K562 (cell line): Measurements from ENCODE around the gene UQCRH.

Experiments used
- CTCF ChIP-seq, 3 experiments: IDR thresholded peaks in 2 of 3; conservative IDR thresholded peaks in 1 of 3; 2 replicates each; pipeline ENCODE4 v1.5.1; 2011 to 2012; ENCODE audit warnings: low read length in 3 of 3, mild to moderate bottlenecking in 3 of 3, control low read depth in 2 of 3, improper control_type of control experiment in 1 of 3, inconsistent platforms in 1 of 3, low read depth in 1 of 3, mixed read lengths in 1 of 3, moderate library complexity in 1 of 3; ENCODE audit not compliant: insufficient read depth in 2 of 3
- EHMT2 ChIP-seq: fragments of 450-650 bp; IDR thresholded peaks from 2 replicates; pipeline ENCODE4 v1.6.1; 2018; ENCODE audit warnings: antibody characterized with exemption
- HNRNPLL ChIP-seq: fragments of 200-400 bp; formaldehyde crosslinking; IDR thresholded peaks from 2 replicates; pipeline ENCODE4 v1.6.1; 2017; ENCODE audit warnings: low read length, low read depth, mild to moderate bottlenecking; ENCODE audit not compliant: poor library complexity, severe bottlenecking
- NR2C1 ChIP-seq, 2 experiments: fragments of 450-650 bp; IDR thresholded peaks; 2 replicates each; pipeline ENCODE4 v1.6.1; 2017; ENCODE audit warnings: mild to moderate bottlenecking in 2 of 2, antibody characterized with exemption in 1 of 2, inconsistent platforms in 1 of 2, missing compliant biosample characterization in 1 of 2, missing genetic modification characterization in 1 of 2
- POLR2A ChIP-seq: fragments of 450-650 bp; conservative IDR thresholded peaks from 2 replicates; pipeline ENCODE4 v1.6.1; 2016
- SMARCB1 ChIP-seq: IDR thresholded peaks from 2 replicates; pipeline ENCODE4 v1.6.1; 2011; ENCODE audit warnings: improper control_type of control experiment, low read depth; ENCODE audit not compliant: insufficient read length

DNA sequence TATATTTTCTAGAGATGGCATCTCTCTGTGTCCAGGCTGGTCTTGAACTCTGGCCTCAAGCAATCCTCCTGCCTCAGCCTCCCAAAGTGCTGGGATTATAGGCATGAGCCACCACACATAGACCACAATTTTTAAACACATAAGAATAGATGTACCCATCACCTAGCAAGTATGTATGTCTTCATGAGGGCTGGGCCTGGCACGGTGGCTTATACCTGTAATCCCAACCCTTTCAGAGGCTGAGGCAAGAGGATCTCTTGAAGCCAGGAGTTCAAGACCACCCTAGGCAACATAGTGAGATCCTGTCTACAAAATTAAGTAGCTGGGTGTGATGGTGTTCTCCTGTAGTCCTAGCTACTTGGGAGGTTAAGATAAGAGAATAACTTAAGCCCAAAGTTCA is 13.8 kb downstream of the UQCRH start:
- TF ChIP-seq SMARCB1 (no peak), POLR2A (peak; percentile 58; the same call in 1 of the 2 replicates), CTCF (IDR thresholded peaks at IDR 0.05 in 2 of 3, conservative IDR thresholded peaks at IDR 0.05 in 1 of 3; ENCODE audit: insufficient read depth in 2 of 3, low read depth in 1 of 3, low read length in 3 of 3) (no peak), EHMT2 (no peak), HNRNPLL (no peak), NR2C1 (IDR thresholded peaks at IDR 0.05) (no peak), NR2C1 (tag; IDR thresholded peaks at IDR 0.05) (no peak)
